Lower leg skin (tissue), 3 donors: ENCODE measurements around the gene TTLL5.

ENCODE experiments used
- POLR2A ChIP-seq, 2 donors: fragments of 450-650 bp; IDR thresholded peaks; one replicate each; pipeline ENCODE4 v1.6.1; 2016 to 2017; ENCODE audit warnings: antibody characterized with exemption in 2 of 2, mild to moderate bottlenecking in 1 of 2, moderate library complexity in 1 of 2
- TF ChIP-seq, protein P1 (sequence below), 3 donors: fragments of 450-650 bp; IDR thresholded peaks; one replicate each; pipeline ENCODE4 v1.5.1; 2016; ENCODE audit warnings: antibody characterized with exemption in 3 of 3, mild to moderate bottlenecking in 3 of 3, moderate library complexity in 2 of 3

DNA sequence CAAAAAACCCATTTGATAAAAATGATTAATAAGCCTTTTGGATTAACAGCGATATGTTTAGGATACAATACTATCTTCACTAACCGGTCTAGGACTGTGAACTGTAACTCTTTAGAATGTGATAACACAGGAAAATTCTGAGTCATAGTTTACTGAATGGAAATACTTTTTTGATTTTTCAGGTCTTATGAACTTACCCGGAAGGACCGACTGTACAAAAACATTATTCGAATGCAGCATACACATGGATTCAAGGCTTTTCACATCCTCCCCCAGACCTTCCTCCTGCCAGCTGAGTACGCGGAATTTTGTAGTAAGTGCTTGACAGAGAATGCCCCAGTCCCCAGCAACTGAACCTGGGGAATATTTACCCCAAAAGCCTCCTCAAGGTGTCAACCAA, 29.0 kb downstream of the TTLL5 start:
- TF ChIP-seq POLR2A (IDR thresholded peaks at IDR 0.05): no peak
- TF ChIP-seq, protein P1, sequence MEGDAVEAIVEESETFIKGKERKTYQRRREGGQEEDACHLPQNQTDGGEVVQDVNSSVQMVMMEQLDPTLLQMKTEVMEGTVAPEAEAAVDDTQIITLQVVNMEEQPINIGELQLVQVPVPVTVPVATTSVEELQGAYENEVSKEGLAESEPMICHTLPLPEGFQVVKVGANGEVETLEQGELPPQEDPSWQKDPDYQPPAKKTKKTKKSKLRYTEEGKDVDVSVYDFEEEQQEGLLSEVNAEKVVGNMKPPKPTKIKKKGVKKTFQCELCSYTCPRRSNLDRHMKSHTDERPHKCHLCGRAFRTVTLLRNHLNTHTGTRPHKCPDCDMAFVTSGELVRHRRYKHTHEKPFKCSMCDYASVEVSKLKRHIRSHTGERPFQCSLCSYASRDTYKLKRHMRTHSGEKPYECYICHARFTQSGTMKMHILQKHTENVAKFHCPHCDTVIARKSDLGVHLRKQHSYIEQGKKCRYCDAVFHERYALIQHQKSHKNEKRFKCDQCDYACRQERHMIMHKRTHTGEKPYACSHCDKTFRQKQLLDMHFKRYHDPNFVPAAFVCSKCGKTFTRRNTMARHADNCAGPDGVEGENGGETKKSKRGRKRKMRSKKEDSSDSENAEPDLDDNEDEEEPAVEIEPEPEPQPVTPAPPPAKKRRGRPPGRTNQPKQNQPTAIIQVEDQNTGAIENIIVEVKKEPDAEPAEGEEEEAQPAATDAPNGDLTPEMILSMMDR (IDR thresholded peaks at IDR 0.05): no peak
